GM19463 (cell line): ENCODE results near the gene ERV3-1.
A peak's percentile ranks its signal among the peaks of the same experiment; 100 is the strongest.
"Not testable (repeated sequence)": the region's sequence is repeated elsewhere in the genome, so short reads cannot be mapped to it uniquely, and the experiment has no call there.

Experiments used
- ATAC-seq: cut with Tn5 transposase; IDR thresholded peaks from one replicate; pipeline ENCODE4 v1.9.1; 2021; ENCODE audit warnings: mild to moderate bottlenecking, moderate library complexity; ENCODE audit not compliant: unreplicated experiment

The ERV3-1 gene, protein sequence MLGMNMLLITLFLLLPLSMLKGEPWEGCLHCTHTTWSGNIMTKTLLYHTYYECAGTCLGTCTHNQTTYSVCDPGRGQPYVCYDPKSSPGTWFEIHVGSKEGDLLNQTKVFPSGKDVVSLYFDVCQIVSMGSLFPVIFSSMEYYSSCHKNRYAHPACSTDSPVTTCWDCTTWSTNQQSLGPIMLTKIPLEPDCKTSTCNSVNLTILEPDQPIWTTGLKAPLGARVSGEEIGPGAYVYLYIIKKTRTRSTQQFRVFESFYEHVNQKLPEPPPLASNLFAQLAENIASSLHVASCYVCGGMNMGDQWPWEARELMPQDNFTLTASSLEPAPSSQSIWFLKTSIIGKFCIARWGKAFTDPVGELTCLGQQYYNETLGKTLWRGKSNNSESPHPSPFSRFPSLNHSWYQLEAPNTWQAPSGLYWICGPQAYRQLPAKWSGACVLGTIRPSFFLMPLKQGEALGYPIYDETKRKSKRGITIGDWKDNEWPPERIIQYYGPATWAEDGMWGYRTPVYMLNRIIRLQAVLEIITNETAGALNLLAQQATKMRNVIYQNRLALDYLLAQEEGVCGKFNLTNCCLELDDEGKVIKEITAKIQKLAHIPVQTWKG

DNA sequence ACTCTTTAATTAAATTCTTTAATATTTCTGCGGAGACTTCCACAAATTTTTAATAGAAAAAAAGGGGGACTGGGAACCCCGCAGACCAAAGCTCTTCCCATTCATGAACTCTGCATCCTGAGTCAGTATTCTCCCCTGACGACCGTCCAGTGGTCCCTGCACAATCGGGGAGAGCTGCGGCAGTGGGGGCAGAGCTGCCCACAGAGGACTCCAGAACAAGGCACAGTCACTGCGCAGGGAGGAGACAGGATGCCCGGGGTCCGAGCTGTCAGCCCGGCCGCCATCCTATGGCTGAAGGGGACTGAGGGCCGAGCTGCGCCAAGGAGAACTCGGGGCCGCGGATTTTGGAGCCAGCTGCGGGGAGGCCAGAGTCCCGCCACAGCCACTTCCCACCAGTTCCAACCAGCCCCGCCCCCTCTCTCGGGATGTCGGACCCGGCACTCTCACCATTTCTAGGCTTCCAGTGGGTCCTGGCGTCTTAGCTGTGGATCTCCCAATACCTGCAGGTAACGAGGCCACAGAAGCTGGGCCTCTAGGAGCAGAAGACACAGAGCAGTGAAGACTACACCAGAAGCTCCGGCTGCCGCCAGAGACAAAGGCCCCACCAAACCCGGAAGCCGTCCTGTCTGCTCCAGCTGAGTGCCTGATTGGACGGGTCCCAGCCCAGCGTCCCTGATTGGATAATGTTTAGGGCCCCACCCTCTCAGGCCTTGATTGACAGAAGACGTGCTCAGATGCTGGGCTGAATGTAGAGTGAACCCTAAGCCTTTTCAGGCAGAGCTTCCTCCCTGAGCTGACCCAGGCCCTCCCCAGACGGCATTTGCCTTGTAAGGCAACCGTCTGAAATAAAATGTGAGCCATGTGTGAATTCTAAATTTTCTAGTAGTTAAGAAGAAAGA lies at the start of gene ERV3-1:
ERV3-1 (minus strand) TSS at position 594 of the 899 bp plus-strand sequence. CDS start 13,661 bp downstream, outside the sequence.
- peak; percentile 100 for ATAC-seq

GRCh38 chr7:65055786-65056185 lies 49.3 kb upstream of the ERV3-1 start:
- not testable (repeated sequence) for ATAC-seq

DNA sequence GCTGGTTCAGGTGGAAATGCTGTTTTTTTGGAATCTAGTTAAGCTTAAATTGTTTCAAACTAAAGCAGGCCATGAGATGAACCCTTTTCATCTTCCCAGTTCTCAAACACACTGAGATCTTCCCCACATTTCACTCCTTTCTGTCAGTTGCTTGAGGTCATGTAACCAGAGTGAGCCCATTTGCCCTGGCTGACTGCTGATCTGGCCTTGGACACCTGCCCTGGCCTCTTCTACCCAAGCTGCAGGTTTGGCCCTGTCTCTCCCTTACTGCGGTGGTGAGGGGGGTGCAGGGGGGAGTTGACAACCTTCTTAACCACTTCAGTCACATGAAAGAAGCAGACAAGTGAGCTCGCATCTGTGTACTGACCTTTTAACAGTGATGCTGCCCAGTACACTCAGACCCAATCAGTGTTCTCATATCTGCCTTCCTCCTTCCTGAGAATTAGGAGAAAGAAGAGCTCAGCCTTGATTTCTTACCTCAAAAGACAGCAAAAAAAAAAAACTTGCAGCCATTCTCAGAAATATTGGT lies 48.0 kb upstream of the ERV3-1 start:
- not testable (repeated sequence) for ATAC-seq

DNA sequence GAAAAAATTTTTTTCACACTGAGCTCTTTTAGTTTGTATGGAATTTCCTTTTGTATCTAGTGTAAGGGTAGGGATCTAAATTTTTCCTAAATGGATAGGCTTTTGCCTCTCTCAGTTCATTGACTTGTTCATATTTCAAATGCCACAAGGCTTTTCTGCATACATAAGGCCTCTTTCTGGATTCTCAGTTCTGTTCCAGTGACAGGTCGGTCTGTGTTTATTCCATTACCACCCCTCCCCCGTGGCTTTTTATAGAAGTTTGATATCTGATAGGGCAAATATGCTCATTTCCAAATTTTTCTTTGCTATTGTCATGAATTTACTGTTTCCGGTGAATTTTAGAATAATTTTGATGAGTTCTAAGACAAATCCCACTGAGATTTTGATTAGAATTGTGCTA lies 45.2 kb upstream of the ERV3-1 start:
- ATAC-seq: not testable (repeated sequence)

DNA sequence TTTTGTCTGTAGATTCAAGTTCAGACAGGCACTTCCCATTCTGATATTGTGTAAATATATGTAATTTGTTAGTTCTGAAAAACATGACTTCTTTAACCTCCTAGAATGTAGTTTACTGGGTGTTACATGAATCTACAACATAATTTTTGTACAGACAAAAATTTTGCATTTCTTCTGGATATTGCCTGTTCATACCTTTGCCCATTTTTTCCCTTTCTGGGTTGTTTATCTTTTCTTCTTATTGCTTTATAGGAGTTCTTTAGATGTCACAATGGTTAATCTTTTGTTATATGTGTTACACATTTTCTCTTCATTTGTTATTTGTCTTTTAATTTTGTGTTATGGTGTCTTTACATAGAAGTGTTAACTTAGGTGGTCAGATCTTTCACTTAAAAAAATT lies 44.7 kb upstream of the ERV3-1 start:
- ATAC-seq: not testable (repeated sequence)

DNA sequence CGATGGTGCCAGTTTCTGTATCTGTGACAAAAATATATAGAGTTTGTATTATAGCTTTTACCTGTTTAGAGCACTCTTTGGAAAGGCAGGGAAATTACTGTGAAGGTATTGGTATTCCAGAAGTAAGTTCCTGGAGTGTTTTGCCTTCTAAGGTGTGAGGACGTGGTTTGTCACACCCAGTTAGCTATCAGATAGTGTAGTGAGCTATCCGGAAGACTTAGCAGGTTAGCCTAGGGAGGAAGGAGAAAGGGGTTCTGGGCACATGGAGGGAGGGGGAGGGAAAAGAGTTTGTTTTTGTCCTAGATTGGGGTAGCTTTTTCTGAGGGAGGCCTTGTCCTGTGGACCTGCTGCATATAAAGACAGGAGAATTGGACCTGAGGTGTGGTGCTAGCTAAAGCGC lies 39.8 kb upstream of the ERV3-1 start:
- not testable (repeated sequence) for ATAC-seq

GRCh38 chr7:65045589-65045988 lies 39.1 kb upstream of the ERV3-1 start:
- ATAC-seq: not testable (repeated sequence)

GRCh38 chr7:65038767-65039166 lies 32.3 kb upstream of the ERV3-1 start:
- peak; percentile 12 for ATAC-seq

DNA sequence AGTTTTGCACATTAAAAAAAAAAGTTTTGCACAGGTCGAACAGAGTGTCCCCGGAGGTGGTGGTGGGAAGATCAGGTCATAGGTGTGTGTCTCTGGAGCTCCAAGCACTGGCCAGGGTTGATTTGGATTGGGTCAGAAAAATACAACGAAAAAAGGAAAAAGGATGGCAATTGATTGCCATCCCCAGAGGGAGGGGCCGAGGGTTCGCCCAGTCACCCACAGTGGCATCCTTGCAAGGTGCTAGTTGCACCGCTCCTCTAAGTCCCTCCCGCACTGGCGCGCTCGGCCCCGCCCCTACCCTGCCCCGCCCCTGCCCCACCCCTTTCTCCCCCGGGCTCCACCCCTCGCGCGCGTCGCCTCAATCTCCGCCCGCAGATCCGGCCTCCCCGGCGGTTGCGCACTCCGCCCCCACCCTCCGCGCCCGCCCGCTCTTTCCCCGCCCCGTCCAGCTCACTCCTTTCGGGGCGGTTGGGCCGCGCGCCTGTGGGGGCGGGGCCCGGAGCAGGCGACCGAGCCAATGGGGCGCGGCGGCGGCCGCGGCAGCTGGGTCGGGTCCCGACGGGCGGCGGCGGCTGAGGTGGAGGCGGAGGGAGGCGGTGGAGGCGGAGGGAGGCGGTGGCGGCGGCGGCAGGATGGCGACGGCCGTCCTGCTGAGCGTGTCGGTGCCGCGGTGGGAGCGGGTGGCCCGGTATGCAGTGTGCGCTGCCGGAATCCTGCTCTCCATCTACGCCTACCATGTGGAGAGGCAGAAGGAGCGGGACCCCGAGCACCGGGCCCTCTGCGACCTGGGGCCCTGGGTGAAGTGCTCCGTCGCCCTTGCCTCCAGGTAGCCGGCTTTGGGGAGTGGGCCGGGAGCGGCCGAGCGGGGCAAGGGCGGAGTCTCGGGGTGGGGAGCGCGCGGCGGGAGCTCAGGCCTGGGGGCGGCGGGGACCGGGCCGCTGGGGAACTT lies 31.5 kb upstream of the ERV3-1 start:
- ATAC-seq: peak; percentile 88

DNA sequence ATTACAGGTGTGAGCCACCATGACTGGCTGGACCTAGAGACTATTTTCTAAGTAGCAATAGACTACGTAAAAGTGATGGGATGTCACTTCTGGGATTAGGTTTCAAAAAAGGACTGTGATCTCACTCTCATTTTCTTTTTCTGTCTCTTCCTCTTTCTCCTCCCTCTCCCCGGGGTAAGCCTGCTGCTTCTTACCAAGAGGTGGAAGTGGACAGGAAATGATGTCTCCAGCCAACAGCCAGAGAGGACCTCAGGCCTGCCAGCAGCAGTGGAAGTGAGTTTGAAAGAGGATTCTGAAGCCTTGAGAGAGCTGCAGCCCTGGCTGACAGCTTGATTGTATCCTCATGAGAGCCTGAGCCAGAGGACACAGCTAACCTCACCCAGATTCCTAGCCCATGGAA lies 30.0 kb upstream of the ERV3-1 start:
- not testable (repeated sequence) for ATAC-seq

DNA sequence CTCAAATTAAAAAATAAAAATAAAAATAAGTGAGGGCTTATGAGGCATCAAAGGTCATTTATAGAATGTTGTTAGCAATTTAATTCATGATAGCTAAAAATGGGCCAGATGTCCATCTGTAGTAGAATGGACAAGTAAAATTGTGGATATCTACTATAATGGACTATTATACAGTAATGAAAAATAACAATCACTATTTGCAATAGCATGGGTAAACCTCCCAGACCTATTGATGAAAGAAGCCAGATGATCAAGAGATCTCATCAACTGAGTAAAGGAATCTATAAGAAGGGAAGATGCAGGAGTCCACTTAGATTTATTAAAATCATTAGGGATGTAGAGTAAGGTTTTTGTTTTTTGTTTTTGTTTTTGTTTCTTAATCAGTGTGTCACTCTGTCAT lies 29.0 kb upstream of the ERV3-1 start:
- ATAC-seq: not testable (repeated sequence)

DNA sequence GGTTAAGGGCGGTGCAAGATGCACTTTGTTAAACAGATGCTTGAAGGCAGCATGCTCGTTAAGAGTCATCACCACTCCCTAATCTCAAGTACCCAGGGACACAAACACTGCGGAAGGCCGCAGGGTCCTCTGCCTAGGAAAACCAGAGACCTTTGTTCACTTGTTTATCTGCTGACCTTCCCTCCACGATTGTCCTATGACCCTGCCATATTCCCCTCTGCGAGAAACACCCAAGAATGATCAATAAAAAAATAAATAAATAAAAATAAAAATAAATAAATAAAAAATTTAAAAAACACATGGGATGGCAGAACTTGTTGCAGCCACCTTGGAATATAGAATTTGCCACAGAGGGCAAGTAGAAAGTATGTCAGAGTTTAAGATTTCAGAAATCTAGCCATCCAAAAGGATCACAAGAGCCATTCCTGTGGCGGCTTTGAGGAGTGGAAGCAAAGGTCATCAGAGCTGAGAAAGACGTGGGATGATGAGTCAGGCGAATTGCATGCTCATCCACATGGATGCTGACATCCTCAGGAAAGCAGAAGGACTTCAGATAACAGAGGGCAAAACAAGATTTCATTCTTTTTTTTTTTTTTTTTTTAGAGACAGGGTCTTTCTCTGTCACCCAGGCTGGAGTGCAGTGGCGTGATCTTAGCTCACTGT lies 27.8 kb upstream of the ERV3-1 start:
- ATAC-seq: not testable (repeated sequence)

GRCh38 chr7:65033391-65033790 lies 26.9 kb upstream of the ERV3-1 start:
- not testable (repeated sequence) for ATAC-seq

GRCh38 chr7:65025023-65025422 lies 18.5 kb upstream of the ERV3-1 start:
- ATAC-seq: not testable (repeated sequence)

- ATAC-seq: not testable (repeated sequence)
These were observed 14.5 kb upstream of the ERV3-1 start for GRCh38 chr7:65020978-65021377.

- not testable (repeated sequence) for ATAC-seq
These were observed 3.4 kb upstream of the ERV3-1 start for GRCh38 chr7:65009881-65010280.

DNA sequence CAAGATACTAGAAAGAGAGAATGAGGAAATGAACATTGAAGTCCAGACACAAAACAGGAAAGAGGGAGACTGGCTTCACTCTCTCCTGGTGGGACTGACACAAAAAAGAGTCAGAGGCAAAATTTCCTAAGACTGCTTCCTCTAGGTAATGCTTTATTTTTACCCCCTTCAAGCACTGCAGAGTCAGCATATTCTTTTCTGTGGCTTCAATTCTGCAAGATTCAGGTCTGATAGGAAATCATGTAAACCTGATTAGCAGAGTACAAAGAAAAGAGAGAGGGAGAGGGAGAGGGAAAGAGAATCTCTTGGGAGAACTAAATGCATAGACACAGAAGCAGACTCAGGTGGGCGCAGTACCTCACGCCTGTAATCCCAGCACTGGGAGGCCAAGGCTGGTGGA lies 2.9 kb upstream of the ERV3-1 start:
- not testable (repeated sequence) for ATAC-seq

- ATAC-seq: not testable (repeated sequence)
These were observed 549 bp upstream of the ERV3-1 start for GRCh38 chr7:65007036-65007435.

- no peak for ATAC-seq
These were observed 1.9 kb downstream of the ERV3-1 start for GRCh38 chr7:65004575-65004974.
